ENCODE measurements around the gene MICAL3. TPM values are rescaled to one million over a fixed set of nuclear protein-coding genes. Genes with fewer than 3 reads are reported as not detected.

MICAL3 gene
- total and polyA plus RNA-seq, 2 of the 8 experiments (the other 6 are each of a cell fraction or from before 2014, with no cell fraction given): 8.3 to 41.8 TPM

DNA sequence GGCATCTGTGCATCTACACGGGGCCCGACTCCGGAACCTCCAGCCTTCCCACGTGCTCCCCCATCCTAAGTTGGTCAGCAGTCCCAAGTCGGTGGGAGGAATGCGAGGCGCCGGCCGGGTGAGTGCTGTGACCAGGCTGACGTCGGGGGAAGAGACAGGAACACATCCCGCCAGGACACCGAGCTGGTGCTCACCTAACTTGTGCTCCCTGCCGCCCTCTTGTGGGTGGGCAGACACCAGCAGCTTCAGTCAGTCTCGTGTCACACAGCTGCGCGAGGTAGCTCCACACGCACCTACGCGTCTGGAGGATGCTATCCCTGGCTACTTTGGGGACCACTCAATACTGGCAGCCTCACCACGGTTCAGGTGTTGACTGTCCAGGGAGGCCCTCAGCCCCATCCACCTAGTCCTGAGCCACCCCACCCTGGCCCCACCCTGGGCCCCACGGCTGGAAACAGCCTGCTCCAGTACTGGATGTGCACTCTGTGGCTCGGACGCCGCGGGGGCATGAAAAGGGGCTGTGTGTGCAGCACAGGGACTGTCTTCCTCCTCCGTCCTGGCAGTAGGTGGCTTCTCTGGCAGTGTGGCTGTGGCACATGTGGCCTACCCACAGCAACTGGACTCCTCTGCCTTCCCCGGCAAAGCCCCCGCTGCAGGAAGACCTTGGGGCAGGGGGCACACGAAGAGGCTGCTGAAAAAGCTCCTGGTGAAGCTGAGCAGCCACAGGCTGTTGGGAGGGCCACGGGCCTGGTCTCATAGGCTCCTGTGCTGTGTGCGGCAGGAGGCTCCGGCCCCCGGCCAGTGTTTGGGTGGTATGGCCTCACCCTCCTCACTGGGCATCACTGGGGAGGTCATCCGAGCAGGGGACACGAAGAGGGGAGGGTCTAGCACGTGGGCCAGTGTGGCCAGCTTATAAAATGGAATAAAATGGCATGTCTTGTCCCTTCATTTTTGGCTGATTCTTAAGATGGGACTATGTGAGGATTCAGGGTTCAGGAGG is 238.9 kb downstream of the MICAL3 start (continued):
- TF ChIP-seq TCF12 (IDR thresholded peaks at IDR 0.05; ENCODE audit: low read depth, low read length) (0 out of 2 replicates have a peak, but pooled peaks have one; percentile 49), NANOG (IDR thresholded peaks at IDR 0.05; ENCODE audit: insufficient read depth, low read depth, low read length, poor library complexity, severe bottlenecking) (no peak), MAX (IDR thresholded peaks at IDR 0.05) (peak; percentile 75), FOSL1 (IDR thresholded peaks at IDR 0.05; ENCODE audit: insufficient read depth, low read depth, low read length) (0 out of 2 replicates have a peak, but pooled peaks have one; percentile 24), SIN3A (conservative IDR thresholded peaks at IDR 0.05 in 1 of 2, IDR thresholded peaks at IDR 0.05 in 1 of 2; ENCODE audit: low read depth in 1 of 2, low read length in 2 of 2) (0 out of 4 replicates have a peak, but pooled peaks of 1 of the 2 experiments have one; percentile 27), EP300 (IDR thresholded peaks at IDR 0.05; ENCODE audit: borderline replicate concordance in 1 of 2, low read depth in 2 of 2, low read length in 2 of 2) (no peak), CREB1 (IDR thresholded peaks at IDR 0.05) (peak; percentile 68), RAD21 (IDR thresholded peaks at IDR 0.05 in 1 of 2, conservative IDR thresholded peaks at IDR 0.05 in 1 of 2; ENCODE audit: low read depth in 2 of 2, low read length in 2 of 2) (peak; percentile 74 to 79)
